NOMO-1 treated with dmso at 0.1 percent for 144 hours (cell line): ENCODE results near the gene KIAA0930.
"Not testable (repeated sequence)": the region's sequence is repeated elsewhere in the genome, so short reads cannot be mapped to it uniquely, and the experiment has no call there.

Source experiments
- DNase-seq: peaks from one replicate; lab custom pipeline; 2025; ENCODE audit not compliant: unreplicated experiment; lab: John Stamatoyannopoulos, UW

The KIAA0930 gene

GRCh38 chr22:45263463-45264269, 23.0 kb upstream of the KIAA0930 start:
- peak; percentile 88 for DNase-seq

- DNase-seq = no peak
Measured at GRCh38 chr22:45262931-45263462, 22.3 kb upstream of the KIAA0930 start.

- DNase-seq = no peak
Measured at GRCh38 chr22:45262195-45262930, 21.7 kb upstream of the KIAA0930 start.

- DNase-seq = no peak
Measured at GRCh38 chr22:45261407-45262088, 20.9 kb upstream of the KIAA0930 start.

- not testable (repeated sequence) for DNase-seq
Measured at GRCh38 chr22:45260395-45260759, 19.7 kb upstream of the KIAA0930 start.

GRCh38 chr22:45259754-45260394, 19.2 kb upstream of the KIAA0930 start:
- DNase-seq = no peak

GRCh38 chr22:45257941-45258340, 17.2 kb upstream of the KIAA0930 start:
- not testable (repeated sequence) for DNase-seq

GRCh38 chr22:45254789-45255278, 14.1 kb upstream of the KIAA0930 start:
- no peak for DNase-seq

- no peak for DNase-seq
Measured at GRCh38 chr22:45254388-45254787, 13.7 kb upstream of the KIAA0930 start.

- DNase-seq = no peak
Measured at GRCh38 chr22:45253039-45253641, 12.4 kb upstream of the KIAA0930 start.

- no peak for DNase-seq
Measured at GRCh38 chr22:45251825-45252224, 11.1 kb upstream of the KIAA0930 start.

GRCh38 chr22:45248832-45249561, 8.3 kb upstream of the KIAA0930 start:
- DNase-seq = no peak

- DNase-seq = no peak
Measured at GRCh38 chr22:45246060-45246985, 5.6 kb upstream of the KIAA0930 start.

GRCh38 chr22:45244916-45245315, 4.2 kb upstream of the KIAA0930 start:
- DNase-seq = no peak

GRCh38 chr22:45242778-45243191, 2.1 kb upstream of the KIAA0930 start:
- no peak for DNase-seq

GRCh38 chr22:45240104-45240809, 437 bp downstream of the KIAA0930 start:
- no peak for DNase-seq

GRCh38 chr22:45239681-45240051, 1.0 kb downstream of the KIAA0930 start:
- no peak for DNase-seq
